A673 (cell line): ENCODE measurements around the gene DOK6. TPM values are rescaled to one million over a fixed set of nuclear protein-coding genes. Genes with fewer than 3 reads are reported as not detected.

ENCODE experiments used
- BruUV-seq: library from RNA; stranded (reverse); fragments of 400-500 nt; replicated peaks from 2 replicates; lab custom pipeline; 2021; lab: Mats Ljungman, UMichigan
- CTCF ChIA-PET: fragments of 300-600 bp; sonication (Branson Sonifier 250); formaldehyde crosslinking; loops from one replicate; lab custom pipeline; 2022; ENCODE audit warnings: antibody characterized with exemption; lab: Charles Lee
- POLR2A ChIA-PET: fragments of 300-600 bp; sonication (Branson Sonifier 250); formaldehyde crosslinking; loops from one replicate; lab custom pipeline; 2022; ENCODE audit warnings: antibody characterized with exemption; ENCODE audit not compliant: low non-redundant PET; lab: Charles Lee
- DNase-seq: peaks from one replicate; pipeline ENCODE4 v3.0.0-alpha.2; 2015; ENCODE audit warnings: low spot score
- H3K27ac ChIP-seq: fragments of 200-600 bp; sonication (generic); 2 replicates; pipeline ENCODE4 v1.5.1; 2016; ENCODE audit warnings: mixed run types, low read depth, mild to moderate bottlenecking, mixed read lengths, antibody characterized with exemption, low read length; ENCODE audit not compliant: poor library complexity, severe bottlenecking
- H3K27me3 ChIP-seq: fragments of 200-600 bp; sonication (generic); replicated peaks from 2 replicates; pipeline ENCODE4 v1.6.1; 2017; ENCODE audit warnings: mixed run types, low read depth, mild to moderate bottlenecking, mixed read lengths, antibody characterized with exemption, low read length; ENCODE audit not compliant: insufficient read depth, poor library complexity
- H3K36me3 ChIP-seq: fragments of 200-600 bp; sonication (generic); 2 replicates; pipeline ENCODE4 v1.6.1; 2016; ENCODE audit warnings: mixed run types, mild to moderate bottlenecking, mixed read lengths, antibody characterized with exemption, low read length; ENCODE audit not compliant: insufficient read depth, poor library complexity, severe bottlenecking
- H3K4me1 ChIP-seq: fragments of 200-600 bp; sonication (generic); 2 replicates; pipeline ENCODE4 v1.6.1; 2017; ENCODE audit warnings: mixed run types, mild to moderate bottlenecking, mixed read lengths, antibody characterized with exemption, low read length; ENCODE audit not compliant: insufficient read depth, poor library complexity, severe bottlenecking
- H3K4me3 ChIP-seq: fragments of 200-600 bp; sonication (generic); 2 replicates; pipeline ENCODE4 v1.5.1; 2016; ENCODE audit warnings: low read depth, mixed run types, mild to moderate bottlenecking, mixed read lengths, low read length; ENCODE audit not compliant: poor library complexity, severe bottlenecking
- H3K9me3 ChIP-seq: fragments of 200-600 bp; sonication (generic); 2 replicates; pipeline ENCODE4 v1.6.1; 2016; ENCODE audit warnings: mixed run types, low read depth, mild to moderate bottlenecking, mixed read lengths, antibody characterized with exemption, low read length; ENCODE audit not compliant: poor library complexity, severe bottlenecking
- CTCF ChIP-seq: fragments of 300-800, 200-600 bp; sonication (generic); conservative IDR thresholded peaks from 2 replicates; pipeline ENCODE4 v1.5.1; 2017; ENCODE audit warnings: low read depth, mild to moderate bottlenecking, antibody characterized with exemption, low read length, moderate library complexity, mixed read lengths
- EZH2 ChIP-seq: fragments of 200-600 bp; sonication (generic); IDR thresholded peaks from 2 replicates; pipeline ENCODE4 v1.6.1; 2017; ENCODE audit warnings: borderline replicate concordance, low read depth, mild to moderate bottlenecking, mixed read lengths, antibody characterized with exemption, low read length; ENCODE audit not compliant: poor library complexity, severe bottlenecking
- intact Hi-C: fragments of 100-400 bp; cut with micrococcal nuclease; formaldehyde crosslinking; loops from one replicate; pipeline ENCODE4 v1.10.0; 2022; ENCODE audit not compliant: unreplicated experiment
- total RNA-seq: library from RNA; stranded (reverse); gene quantifications from 2 replicates; pipeline ENCODE4 v1.2.3, GENCODE V29; 2021

The DOK6 gene
- total RNA-seq, 1 experiment from 2014 or later, result 13.7 TPM

GRCh38 chr18:69686861-69687260 lies 286.2 kb downstream of the DOK6 start:
- ChIA-PET POLR2A (no interaction called here), CTCF (no interaction called here)
- no TSS peak for BruUV-seq

GRCh38 chr18:69689121-69689759 lies 288.6 kb downstream of the DOK6 start:
- Histone ChIP-seq H3K9me3 (no peaks in the 10 kb centered on the region), H3K27ac (no peak overlapping the region), H3K4me3 (no peak overlapping the region), H3K27me3 (no peaks in the 10 kb centered on the region), H3K36me3 (no peaks in the 10 kb centered on the region), H3K4me1 (no peaks in the 10 kb centered on the region)
- POLR2A ChIA-PET, result no interaction called here
- CTCF ChIA-PET, result no interaction called here
- intact Hi-C loops, result loop anchor here (5.0 to 10.0 kb wide), 2 partner anchors 33 to 76 kb away; no protein-coding TSS in a partner anchor
- DNase-seq, result peak; percentile 5
- TF ChIP-seq CTCF, result no peak
- no peak for TF ChIP-seq EZH2
- no TSS peak for BruUV-seq

More at GRCh38 chr18:69686861-69687260, 286.2 kb downstream of the DOK6 start:
- Histone ChIP-seq H3K4me3 (no peak overlapping the region), H3K9me3 (no peaks in the 10 kb centered on the region), H3K36me3 (no peaks in the 10 kb centered on the region), H3K27ac (no peak overlapping the region), H3K4me1 (no peaks in the 10 kb centered on the region), H3K27me3 (no peaks in the 10 kb centered on the region)
- intact Hi-C loops, result loop anchor here (5.0 to 10.0 kb wide), 2 partner anchors 35 to 78 kb away; no protein-coding TSS in a partner anchor
- DNase-seq, result no peak
- TF ChIP-seq EZH2 (no peak), CTCF (no peak)

GRCh38 chr18:69691008-69691760 lies 290.5 kb downstream of the DOK6 start:
- no peak overlapping the region for H3K27ac ChIP-seq
- H3K9me3 ChIP-seq, result no peaks in the 10 kb centered on the region
- no peaks in the 10 kb centered on the region for H3K27me3 ChIP-seq
- CTCF ChIA-PET, result no interaction called here
- no TSS peak for BruUV-seq
- H3K4me3 ChIP-seq, result no peak overlapping the region
- H3K4me1 ChIP-seq, result no peaks in the 10 kb centered on the region
- H3K36me3 ChIP-seq, result no peaks in the 10 kb centered on the region
- no peak for DNase-seq
- intact Hi-C loops, result loop anchor here (5.0 kb wide), 1 partner anchor 41 kb away; no protein-coding TSS in a partner anchor
- POLR2A ChIA-PET, result no interaction called here
- TF ChIP-seq EZH2 (no peak), CTCF (no peak)
